ENCODE measurements around the gene NOB1. TPM values are rescaled to one million over a fixed set of nuclear protein-coding genes. Genes with fewer than 3 reads are reported as not detected.

Gene NOB1
- total RNA-seq, 1 experiment from 2014 or later, result 48.3 TPM

DNA sequence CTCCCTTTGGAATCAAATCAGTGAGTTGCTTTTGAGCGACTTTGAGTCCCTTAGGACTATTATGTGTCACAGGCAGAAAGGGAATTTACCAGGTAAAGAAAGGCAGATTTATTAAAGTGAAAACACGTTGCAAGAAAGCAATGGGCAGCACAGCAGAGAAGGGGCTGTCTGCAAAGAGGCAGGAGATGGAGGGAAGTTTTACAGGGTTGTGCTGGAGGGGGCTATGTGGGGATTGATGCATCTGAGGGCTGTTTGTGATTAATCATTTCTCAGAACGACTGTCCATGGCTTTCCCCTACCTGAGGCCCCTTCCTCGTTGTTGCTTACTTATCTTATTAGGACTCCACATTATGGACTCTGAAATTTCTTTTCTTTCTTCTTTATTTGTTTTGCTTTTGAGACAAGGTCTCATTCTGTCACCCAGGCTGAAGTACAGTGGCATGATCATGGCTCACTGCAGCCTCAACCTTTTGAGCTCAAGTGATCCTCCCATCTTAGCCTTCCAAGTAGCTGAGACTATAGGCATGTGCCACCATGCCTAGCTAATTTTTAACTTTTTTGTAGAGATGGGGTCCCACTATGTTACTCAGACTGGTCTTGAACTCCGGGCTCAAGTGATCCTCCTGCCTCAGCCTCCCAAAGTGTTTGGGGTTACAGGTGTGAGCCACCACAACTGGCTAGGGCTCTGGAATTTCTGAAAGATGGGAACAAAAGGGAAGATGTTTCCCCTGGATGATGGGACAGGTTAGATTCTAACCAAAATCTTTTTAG is 12.9 kb upstream of the NOB1 start:
- peaks cover 7% of the 10 kb centered on the region for H3K4me1 ChIP-seq (ENCODE audit: control insufficient read depth, insufficient read depth, low read length)
- CTCF ChIA-PET, result no interaction called here
- H3K4me3 ChIP-seq (ENCODE audit: low read depth in 2 of 2, low read length in 2 of 2), result no peak overlapping the region
- POLR2A ChIA-PET, result interaction anchor here (0.6 kb wide), 1 partner anchor 44 kb away, joined by 7 read pairs; no protein-coding TSS in a partner anchor
- no peaks in the 10 kb centered on the region for H3K9me3 ChIP-seq (ENCODE audit: control insufficient read depth, insufficient read depth, low read depth, low read length)
- BruUV-seq (replicated peaks), result no TSS peak
- in situ Hi-C loops (cut with HindIII; ENCODE audit: low pct_unique_long_range_greater_than_20kb, low sequenced_read_pairs), result no loop called here
- no peaks in the 10 kb centered on the region; the same call in 1 of the 2 replicates for H3K36me3 ChIP-seq (ENCODE audit: control insufficient read depth, insufficient read depth, low read length)
- no peak for ATAC-seq
- no peaks in the 10 kb centered on the region for H3K27me3 ChIP-seq (ENCODE audit: control insufficient read depth, insufficient read depth, low read length)
- H3K27ac ChIP-seq (ENCODE audit: low read length), result no peak overlapping the region
- intact Hi-C loops (cut with micrococcal nuclease; ENCODE audit: unreplicated experiment), result no loop called here
- TF ChIP-seq, protein P1, sequence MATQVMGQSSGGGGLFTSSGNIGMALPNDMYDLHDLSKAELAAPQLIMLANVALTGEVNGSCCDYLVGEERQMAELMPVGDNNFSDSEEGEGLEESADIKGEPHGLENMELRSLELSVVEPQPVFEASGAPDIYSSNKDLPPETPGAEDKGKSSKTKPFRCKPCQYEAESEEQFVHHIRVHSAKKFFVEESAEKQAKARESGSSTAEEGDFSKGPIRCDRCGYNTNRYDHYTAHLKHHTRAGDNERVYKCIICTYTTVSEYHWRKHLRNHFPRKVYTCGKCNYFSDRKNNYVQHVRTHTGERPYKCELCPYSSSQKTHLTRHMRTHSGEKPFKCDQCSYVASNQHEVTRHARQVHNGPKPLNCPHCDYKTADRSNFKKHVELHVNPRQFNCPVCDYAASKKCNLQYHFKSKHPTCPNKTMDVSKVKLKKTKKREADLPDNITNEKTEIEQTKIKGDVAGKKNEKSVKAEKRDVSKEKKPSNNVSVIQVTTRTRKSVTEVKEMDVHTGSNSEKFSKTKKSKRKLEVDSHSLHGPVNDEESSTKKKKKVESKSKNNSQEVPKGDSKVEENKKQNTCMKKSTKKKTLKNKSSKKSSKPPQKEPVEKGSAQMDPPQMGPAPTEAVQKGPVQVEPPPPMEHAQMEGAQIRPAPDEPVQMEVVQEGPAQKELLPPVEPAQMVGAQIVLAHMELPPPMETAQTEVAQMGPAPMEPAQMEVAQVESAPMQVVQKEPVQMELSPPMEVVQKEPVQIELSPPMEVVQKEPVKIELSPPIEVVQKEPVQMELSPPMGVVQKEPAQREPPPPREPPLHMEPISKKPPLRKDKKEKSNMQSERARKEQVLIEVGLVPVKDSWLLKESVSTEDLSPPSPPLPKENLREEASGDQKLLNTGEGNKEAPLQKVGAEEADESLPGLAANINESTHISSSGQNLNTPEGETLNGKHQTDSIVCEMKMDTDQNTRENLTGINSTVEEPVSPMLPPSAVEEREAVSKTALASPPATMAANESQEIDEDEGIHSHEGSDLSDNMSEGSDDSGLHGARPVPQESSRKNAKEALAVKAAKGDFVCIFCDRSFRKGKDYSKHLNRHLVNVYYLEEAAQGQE (IDR thresholded peaks at IDR 0.05; ENCODE audit: insufficient read depth in 1 of 2, low read depth in 2 of 2, low read length in 1 of 2), result no peak
- TF ChIP-seq TCF7L2 (IDR thresholded peaks at IDR 0.05; ENCODE audit: low read depth, low read length), result no peak
- TF ChIP-seq POLR2AphosphoS5 (IDR thresholded peaks at IDR 0.05; ENCODE audit: low read depth, low read length), result no peak
- no peak for TF ChIP-seq SIN3A (IDR thresholded peaks at IDR 0.05; ENCODE audit: borderline replicate concordance, insufficient read depth, low read depth, low read length)
- TF ChIP-seq, protein P2, sequence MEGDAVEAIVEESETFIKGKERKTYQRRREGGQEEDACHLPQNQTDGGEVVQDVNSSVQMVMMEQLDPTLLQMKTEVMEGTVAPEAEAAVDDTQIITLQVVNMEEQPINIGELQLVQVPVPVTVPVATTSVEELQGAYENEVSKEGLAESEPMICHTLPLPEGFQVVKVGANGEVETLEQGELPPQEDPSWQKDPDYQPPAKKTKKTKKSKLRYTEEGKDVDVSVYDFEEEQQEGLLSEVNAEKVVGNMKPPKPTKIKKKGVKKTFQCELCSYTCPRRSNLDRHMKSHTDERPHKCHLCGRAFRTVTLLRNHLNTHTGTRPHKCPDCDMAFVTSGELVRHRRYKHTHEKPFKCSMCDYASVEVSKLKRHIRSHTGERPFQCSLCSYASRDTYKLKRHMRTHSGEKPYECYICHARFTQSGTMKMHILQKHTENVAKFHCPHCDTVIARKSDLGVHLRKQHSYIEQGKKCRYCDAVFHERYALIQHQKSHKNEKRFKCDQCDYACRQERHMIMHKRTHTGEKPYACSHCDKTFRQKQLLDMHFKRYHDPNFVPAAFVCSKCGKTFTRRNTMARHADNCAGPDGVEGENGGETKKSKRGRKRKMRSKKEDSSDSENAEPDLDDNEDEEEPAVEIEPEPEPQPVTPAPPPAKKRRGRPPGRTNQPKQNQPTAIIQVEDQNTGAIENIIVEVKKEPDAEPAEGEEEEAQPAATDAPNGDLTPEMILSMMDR (IDR thresholded peaks at IDR 0.05), result no peak
- DNase-seq (ENCODE audit: low read depth, low spot score), result no peak

DNA sequence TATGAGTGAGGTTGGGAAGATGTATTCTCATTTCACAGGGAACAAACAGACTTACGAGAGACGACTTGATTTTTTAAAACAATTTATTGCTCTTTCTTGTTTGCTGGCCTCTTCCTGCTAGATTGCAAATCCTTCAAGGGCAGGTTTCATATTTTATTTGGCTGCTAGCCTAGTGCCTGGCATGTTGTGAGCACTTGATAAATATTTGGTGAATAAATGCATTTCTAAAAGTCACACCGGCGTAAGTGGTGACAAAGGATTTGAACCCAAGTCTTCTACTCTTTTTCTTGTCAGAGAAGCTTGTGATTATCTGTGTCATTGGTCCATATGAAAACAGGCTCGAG is 8.8 kb upstream of the NOB1 start:
- Histone ChIP-seq H3K36me3 (ENCODE audit: control insufficient read depth, insufficient read depth, low read length) (no peaks in the 10 kb centered on the region; the same call in 1 of the 2 replicates), H3K9me3 (ENCODE audit: control insufficient read depth, insufficient read depth, low read depth, low read length) (no peaks in the 10 kb centered on the region), H3K27me3 (ENCODE audit: control insufficient read depth, insufficient read depth, low read length) (no peaks in the 10 kb centered on the region), H3K27ac (ENCODE audit: low read length) (no peak overlapping the region), H3K4me1 (ENCODE audit: control insufficient read depth, insufficient read depth, low read length) (peaks cover 7% of the 10 kb centered on the region), H3K4me3 (ENCODE audit: low read depth in 2 of 2, low read length in 2 of 2) (peak overlapping the region; percentile 85 to 92; a peak in 3 of 4 replicates)
- TF ChIP-seq TCF7L2 (IDR thresholded peaks at IDR 0.05; ENCODE audit: low read depth, low read length), result no peak
- TF ChIP-seq, protein P1 (IDR thresholded peaks at IDR 0.05; ENCODE audit: insufficient read depth in 1 of 2, low read depth in 2 of 2, low read length in 1 of 2), result no peak
- TF ChIP-seq, protein P2 (IDR thresholded peaks at IDR 0.05), result no peak
- TF ChIP-seq POLR2AphosphoS5 (IDR thresholded peaks at IDR 0.05; ENCODE audit: low read depth, low read length), result no peak
- TF ChIP-seq SIN3A (IDR thresholded peaks at IDR 0.05; ENCODE audit: borderline replicate concordance, insufficient read depth, low read depth, low read length), result no peak
- ChIA-PET POLR2A (no interaction called here), CTCF (no interaction called here)
- DNase-seq (ENCODE audit: low read depth, low spot score) (no peak), ATAC-seq (no peak)
- in situ Hi-C loops (cut with HindIII; ENCODE audit: low pct_unique_long_range_greater_than_20kb, low sequenced_read_pairs) (no loop called here), intact Hi-C loops (cut with micrococcal nuclease; ENCODE audit: unreplicated experiment) (no loop called here)
- TSS peak; percentile 80 for BruUV-seq (replicated peaks)

Data from Panc1 (cell line).